IMR-90 (cell line): Measurements from ENCODE around the gene ESRRG. TPM values are rescaled to one million over a fixed set of nuclear protein-coding genes. Genes with fewer than 3 reads are reported as not detected.

Experiments used
- ATAC-seq: fragments of 200-7000 bp; cut with Tn5 transposase; 2 replicates; pipeline ENCODE4 v1.9.1; 2020; ENCODE audit warnings: low read depth, mild to moderate bottlenecking, moderate library complexity
- BruUV-seq: library from RNA; stranded (reverse); fragments of 400-500 nt; replicated peaks from 2 replicates; lab custom pipeline; 2021; lab: Mats Ljungman, UMichigan
- CTCF ChIA-PET: fragments of 300-600 bp; formaldehyde crosslinking; extraction: SDS; loops from one replicate; lab custom pipeline; 2021; ENCODE audit warnings: antibody characterized with exemption; lab: Yijun Ruan, JAX
- POLR2A ChIA-PET: fragments of 300-600 bp; sonication (Branson Sonifier 250); formaldehyde crosslinking; loops from one replicate; lab custom pipeline; 2022; ENCODE audit warnings: antibody characterized with exemption; ENCODE audit not compliant: unreplicated experiment; lab: Charles Lee
- DNase-seq: peaks from one replicate; pipeline ENCODE4 v3.0.0; 2013
- H2AFZ ChIP-seq: replicated peaks from 2 replicates; pipeline ENCODE3; 2013; ENCODE audit warnings: low read length, mild to moderate bottlenecking; ENCODE audit not compliant: poor library complexity
- H2AK5ac ChIP-seq: 2 replicates; pipeline ENCODE4 v1.6.1; 2013; ENCODE audit warnings: low read depth, low read length, inconsistent platforms
- H2AK9ac ChIP-seq: replicated peaks from 2 replicates; pipeline ENCODE3; 2013; ENCODE audit warnings: mild to moderate bottlenecking, low read depth, low read length, moderate library complexity; ENCODE audit not compliant: poor library complexity
- H2BK120ac ChIP-seq: 2 replicates; pipeline ENCODE4 v1.6.1; 2013; ENCODE audit warnings: low read depth, low read length, inconsistent platforms
- H2BK15ac ChIP-seq: 3 replicates; pipeline ENCODE4 v1.6.1; 2013; ENCODE audit warnings: low read depth, low read length, inconsistent platforms
- H2BK20ac ChIP-seq: 2 replicates; pipeline ENCODE4 v1.6.1; 2013; ENCODE audit warnings: low read depth, mild to moderate bottlenecking, inconsistent platforms, low read length, moderate library complexity
- H2BK5ac ChIP-seq: 2 replicates; pipeline ENCODE4 v1.6.1; 2013; ENCODE audit warnings: mild to moderate bottlenecking, low read depth, low read length, inconsistent platforms; ENCODE audit not compliant: poor library complexity, severe bottlenecking
- H3K14ac ChIP-seq: replicated peaks from 2 replicates; pipeline ENCODE4 v1.6.1; 2013; ENCODE audit warnings: low read depth, low read length, inconsistent platforms
- H3K18ac ChIP-seq: 2 replicates; pipeline ENCODE4 v1.6.1; 2013; ENCODE audit warnings: low read depth, low read length, control low read depth
- H3K23ac ChIP-seq: 2 replicates; pipeline ENCODE4 v1.6.1; 2013; ENCODE audit warnings: low read depth, low read length, inconsistent platforms
- H3K27ac ChIP-seq: 2 replicates; pipeline ENCODE4 v1.5.1; 2013; ENCODE audit warnings: mild to moderate bottlenecking, control low read depth, low read length; ENCODE audit not compliant: insufficient read depth
- H3K27me3 ChIP-seq: 2 replicates; pipeline ENCODE4 v1.6.1; 2013; ENCODE audit warnings: low read length; ENCODE audit not compliant: control insufficient read depth, insufficient read depth
- H3K36me3 ChIP-seq: 2 replicates; pipeline ENCODE4 v1.6.1; 2013; ENCODE audit warnings: low read length, mixed read lengths; ENCODE audit not compliant: control insufficient read depth, insufficient read depth
- H3K4ac ChIP-seq: 2 replicates; pipeline ENCODE4 v1.6.1; 2013; ENCODE audit warnings: low read depth, low read length, inconsistent platforms
- H3K4me1 ChIP-seq: 2 replicates; pipeline ENCODE4 v1.6.1; 2013; ENCODE audit warnings: low read length, mixed read lengths; ENCODE audit not compliant: control insufficient read depth, insufficient read depth
- H3K4me2 ChIP-seq: 2 replicates; pipeline ENCODE4 v1.6.1; 2013; ENCODE audit warnings: low read depth, mild to moderate bottlenecking, control low read depth, low read length, moderate library complexity
- H3K4me3 ChIP-seq: 2 replicates; pipeline ENCODE4 v1.5.1; 2013; ENCODE audit warnings: low read depth, mild to moderate bottlenecking, control low read depth, low read length, moderate library complexity; ENCODE audit not compliant: insufficient read depth
- H3K56ac ChIP-seq: 2 replicates; pipeline ENCODE4 v1.6.1; 2013; ENCODE audit warnings: low read length, inconsistent platforms; ENCODE audit not compliant: insufficient read depth; ENCODE audit errors: extremely low read depth
- H3K79me1 ChIP-seq, 2 experiments: 2 replicates each; pipeline ENCODE4 v1.6.1; 2013; ENCODE audit warnings: low read length in 2 of 2, inconsistent platforms in 1 of 2, low read depth in 1 of 2
- H3K9ac ChIP-seq: 2 replicates; pipeline ENCODE4 v1.6.1; 2013; ENCODE audit warnings: low read depth, low read length, control low read depth
- H3K9me1 ChIP-seq: 2 replicates; pipeline ENCODE4 v1.6.1; 2013; ENCODE audit warnings: low read length, inconsistent platforms; ENCODE audit not compliant: insufficient read depth
- H3K9me3 ChIP-seq: 2 replicates; pipeline ENCODE4 v1.6.1; 2013; ENCODE audit warnings: low read length; ENCODE audit not compliant: control insufficient read depth, insufficient read depth
- H4K20me1 ChIP-seq: 2 replicates; pipeline ENCODE4 v1.6.1; 2013; ENCODE audit warnings: low read length, inconsistent platforms; ENCODE audit not compliant: insufficient read depth
- H4K5ac ChIP-seq: 2 replicates; pipeline ENCODE4 v1.6.1; 2013; ENCODE audit warnings: mild to moderate bottlenecking, low read depth, low read length, control low read depth
- H4K8ac ChIP-seq, 2 experiments: 2 replicates each; pipeline ENCODE4 v1.6.1; 2013; ENCODE audit warnings: low read depth in 2 of 2, low read length in 2 of 2, control low read depth in 1 of 2, inconsistent platforms in 1 of 2
- H4K91ac ChIP-seq: 2 replicates; pipeline ENCODE4 v1.6.1; 2013; ENCODE audit warnings: low read depth, low read length, inconsistent platforms; ENCODE audit not compliant: insufficient read depth
- BHLHE40 ChIP-seq: fragments of 150-350 bp; IDR thresholded peaks from 2 replicates; pipeline ENCODE4 v1.6.1; 2016; ENCODE audit warnings: mild to moderate bottlenecking, low read depth, low read length
- RAD21 ChIP-seq: IDR thresholded peaks from 2 replicates; pipeline ENCODE4 v1.6.1; 2012; ENCODE audit warnings: low read length, improper control_type of control experiment
- whole genome bisulfite sequencing, 2 experiments: methylation state at CpG; one replicate each; pipeline versions ENCODE4 v1.1.5 to v1.1.7; 2013; ENCODE audit warnings: missing lambda C conversion rate in 2 of 2; ENCODE audit not compliant: insufficient read length in 1 of 2; ENCODE audit errors: extremely low coverage in 2 of 2; 5-methylcytosine and 5-hydroxymethylcytosine counted together
- dilution Hi-C: fragments of 300-500 bp; cut with HindIII; formaldehyde crosslinking; loops from one replicate; pipeline ENCODE4 v1.14.3; 2018; ENCODE audit warnings: low sequenced_read_pairs; ENCODE audit not compliant: unreplicated experiment
- in situ Hi-C: fragments of 300-500 bp; cut with MboI; formaldehyde crosslinking; loops from 3 replicates; pipeline ENCODE4 v1.14.3; 2019; ENCODE audit warnings: low sequenced_read_pairs, inconsistent platforms, mixed read lengths
- intact Hi-C: fragments of 100-400 bp; cut with micrococcal nuclease; formaldehyde crosslinking; loops from 2 replicates; pipeline ENCODE4 v1.10.0; 2022
- polyA plus RNA-seq, 3 experiments: library from polyadenylated mRNA; depleted of rRNA; stranded (reverse); fragments of >200 nt; gene quantifications; 2 replicates each; pipeline ENCODE4 v1.2.3, GENCODE V29; 2012; ENCODE audit warnings: low replicate concordance in 1 of 3
- total RNA-seq: library from RNA; depleted of rRNA; stranded (reverse); fragments of >200 nt; gene quantifications from 2 replicates; pipeline ENCODE4 v1.2.3, GENCODE V29; 2012

ESRRG gene
- total and polyA plus RNA-seq, 2 of the 4 experiments (the other 2 are of a cell fraction) = 0.17 to 0.54 TPM

GRCh38 chr1:216626394-216627067, 96.7 kb downstream of the ESRRG start:
- Histone ChIP-seq H3K23ac (no peak overlapping the region), H3K4ac (no peak overlapping the region; the same call in 1 of the 2 replicates), H2AK9ac (no peak overlapping the region), H3K79me1 (no peaks in the 10 kb centered on the region), H4K8ac (no peak overlapping the region), H3K9ac (no peak overlapping the region), H2AK5ac (no peak overlapping the region), H2BK20ac (no peak overlapping the region), H3K9me3 (no peaks in the 10 kb centered on the region), H4K91ac (no peak overlapping the region), H2BK15ac (no peak overlapping the region), H2BK120ac (no peak overlapping the region), H3K4me3 (no peak overlapping the region), H2AFZ (no peak overlapping the region), H3K27ac (no peak overlapping the region; the same call in 1 of the 2 replicates), H3K27me3 (no peaks in the 10 kb centered on the region), H2BK5ac (no peak overlapping the region), H3K56ac (no peak overlapping the region), H3K36me3 (no peaks in the 10 kb centered on the region), H3K14ac (no peak overlapping the region), H4K5ac (peak overlapping the region; percentile 73; the same call in 1 of the 2 replicates), H3K4me2 (no peak overlapping the region), H4K20me1 (no peaks in the 10 kb centered on the region), H3K9me1 (no peaks in the 10 kb centered on the region), H3K4me1 (peaks cover 11% of the 10 kb centered on the region), H3K18ac (peak overlapping the region; percentile 47; the same call in 1 of the 2 replicates)
- ChIA-PET CTCF (interaction anchor here (1.2 kb wide), 1 partner anchor 97 kb away, joined by 3 read pairs; the partner anchor contains the start of gene ESRRG), POLR2A (no interaction called here)
- TF ChIP-seq RAD21 (no peak), BHLHE40 (no peak)
- intact Hi-C loops = no loop called here
- ATAC-seq (peak; percentile 32; the same call in 1 of the 2 replicates), DNase-seq (no peak)
- no CpG with 5 or more reads among the region's 6 CpGs for WGBS, 2 experiments
- dilution Hi-C loops = no loop called here
- no TSS peak for BruUV-seq
- in situ Hi-C loops = no loop called here
